ENCODE results near the gene BTBD9.

BTBD9 gene

GRCh38 chr6:38417521-38417920, 222.2 kb downstream of the BTBD9 start:
- DNase-seq = no peak

GRCh38 chr6:38415231-38416005, 224.3 kb downstream of the BTBD9 start:
- DNase-seq = no peak

GRCh38 chr6:38413102-38413800, 226.5 kb downstream of the BTBD9 start:
- DNase-seq = no peak

- no peak for DNase-seq
Measured at GRCh38 chr6:38407192-38407591, 232.5 kb downstream of the BTBD9 start.

GRCh38 chr6:38406096-38406495, 233.6 kb downstream of the BTBD9 start:
- DNase-seq = no peak

GRCh38 chr6:38404900-38405556, 234.7 kb downstream of the BTBD9 start:
- DNase-seq = no peak

GRCh38 chr6:38404355-38404754, 235.4 kb downstream of the BTBD9 start:
- DNase-seq = no peak

GRCh38 chr6:38403548-38403947, 236.2 kb downstream of the BTBD9 start:
- DNase-seq = no peak

- no peak for DNase-seq
Measured at GRCh38 chr6:38400764-38401163, 239.0 kb downstream of the BTBD9 start.

- DNase-seq = no peak
Measured at GRCh38 chr6:38400101-38400500, 239.6 kb downstream of the BTBD9 start.

- no peak for DNase-seq
Measured at GRCh38 chr6:38396209-38396608, 243.5 kb downstream of the BTBD9 start.

GRCh38 chr6:38393986-38394385, 245.7 kb downstream of the BTBD9 start:
- no peak for DNase-seq

GRCh38 chr6:38391626-38392579, 247.8 kb downstream of the BTBD9 start:
- no peak for DNase-seq

GRCh38 chr6:38391206-38391605, 248.5 kb downstream of the BTBD9 start:
- no peak for DNase-seq

- DNase-seq = no peak
Measured at GRCh38 chr6:38389875-38390274, 249.9 kb downstream of the BTBD9 start.

- no peak for DNase-seq
Measured at GRCh38 chr6:38387971-38388370, 251.8 kb downstream of the BTBD9 start.

- DNase-seq = no peak
Measured at GRCh38 chr6:38387461-38387860, 252.3 kb downstream of the BTBD9 start.

GRCh38 chr6:38378801-38379200, 260.9 kb downstream of the BTBD9 start:
- no peak for DNase-seq

- no peak for DNase-seq
Measured at GRCh38 chr6:38375937-38376336, 263.8 kb downstream of the BTBD9 start.

GRCh38 chr6:38375341-38375740, 264.4 kb downstream of the BTBD9 start:
- no peak for DNase-seq

GRCh38 chr6:38371881-38372280, 267.8 kb downstream of the BTBD9 start:
- DNase-seq = no peak

All from CD4-positive, alpha-beta T cell treated with Interleukin-6 for 4 hours (primary cell).